OCI-LY3 (cell line): Measurements from ENCODE around the gene SLC4A7.

Source experiments
- H2AFZ ChIP-seq: fragments of 200-600, 300-600 bp; shearing (Covaris generic); 2 replicates; pipeline ENCODE4 v1.6.0; 2014; ENCODE audit warnings: antibody characterized with exemption, low read depth, low read length
- H3K27ac ChIP-seq: fragments of 200-600, 300-600 bp; sonication (generic); 2 replicates; pipeline ENCODE4 v1.5.1; 2014; ENCODE audit warnings: mild to moderate bottlenecking, low read length, moderate library complexity, mixed read lengths
- H3K27me3 ChIP-seq: fragments of 200-600, 300-600 bp; sonication (generic); 2 replicates; pipeline ENCODE4 v1.6.1; 2014; ENCODE audit warnings: low read depth, low read length, mixed read lengths
- H3K36me3 ChIP-seq: fragments of 200-600, 300-600 bp; sonication (generic); replicated peaks from 2 replicates; pipeline ENCODE3; 2014; ENCODE audit warnings: low read depth, low read length, mixed read lengths
- H3K4me1 ChIP-seq: fragments of 300-600, 200-600 bp; sonication (generic); 2 replicates; pipeline ENCODE4 v1.6.1; 2014; ENCODE audit warnings: low read length, mixed read lengths
- H3K4me2 ChIP-seq: fragments of 200-600, 300-600 bp; sonication (generic); 2 replicates; pipeline ENCODE4 v1.6.1; 2014; ENCODE audit warnings: low read length, mixed read lengths
- H3K4me3 ChIP-seq: fragments of 300-600, 200-600 bp; sonication (generic); 2 replicates; pipeline ENCODE4 v1.5.1; 2014; ENCODE audit warnings: antibody characterized with exemption, mild to moderate bottlenecking, low read length, moderate library complexity
- H3K79me2 ChIP-seq: fragments of 300-600, 200-600 bp; shearing (Covaris generic); 2 replicates; pipeline ENCODE4 v1.6.1; 2014; ENCODE audit warnings: mild to moderate bottlenecking, low read length, mixed read lengths
- H3K9ac ChIP-seq: fragments of 300-600, 200-600 bp; shearing (Covaris generic); 2 replicates; pipeline ENCODE4 v1.6.0; 2014; ENCODE audit warnings: mild to moderate bottlenecking, low read length, moderate library complexity
- H3K9me3 ChIP-seq: fragments of 200-600, 300-600 bp; shearing (Covaris generic); 2 replicates; pipeline ENCODE4 v1.6.1; 2014; ENCODE audit warnings: low read length, mixed read lengths; ENCODE audit not compliant: insufficient read depth
- H4K20me1 ChIP-seq: fragments of 200-600, 300-600 bp; sonication (generic); 2 replicates; pipeline ENCODE4 v1.6.1; 2016; ENCODE audit warnings: low read length, mixed read lengths; ENCODE audit not compliant: insufficient read depth
- EZH2phosphoT487 ChIP-seq: fragments of 200-600 bp; shearing (Covaris generic); IDR thresholded peaks from 2 replicates; pipeline ENCODE4 v1.6.1; 2018; ENCODE audit warnings: antibody characterized with exemption, mixed run types, low read depth
- TF ChIP-seq, protein P1 (sequence below): fragments of 200-600, 300-600 bp; sonication (generic); IDR thresholded peaks from 2 replicates; pipeline ENCODE4 v1.5.1; 2014; ENCODE audit warnings: antibody characterized with exemption, low read length, low read depth

The SLC4A7 gene

GRCh38 chr3:27464646-27465045, 19.5 kb downstream of the SLC4A7 start:
- Histone ChIP-seq H3K4me3 (no peak overlapping the region), H4K20me1 (peaks cover 57% of the 10 kb centered on the region), H2AFZ (no peak overlapping the region), H3K9me3 (no peaks in the 10 kb centered on the region), H3K79me2 (peaks cover 99% of the 10 kb centered on the region), H3K36me3 (peaks cover 7% of the 10 kb centered on the region), H3K4me1 (peaks cover 8% of the 10 kb centered on the region), H3K27me3 (no peaks in the 10 kb centered on the region), H3K27ac (no peak overlapping the region), H3K9ac (no peak overlapping the region), H3K4me2 (no peak overlapping the region)
- TF ChIP-seq, protein P1, sequence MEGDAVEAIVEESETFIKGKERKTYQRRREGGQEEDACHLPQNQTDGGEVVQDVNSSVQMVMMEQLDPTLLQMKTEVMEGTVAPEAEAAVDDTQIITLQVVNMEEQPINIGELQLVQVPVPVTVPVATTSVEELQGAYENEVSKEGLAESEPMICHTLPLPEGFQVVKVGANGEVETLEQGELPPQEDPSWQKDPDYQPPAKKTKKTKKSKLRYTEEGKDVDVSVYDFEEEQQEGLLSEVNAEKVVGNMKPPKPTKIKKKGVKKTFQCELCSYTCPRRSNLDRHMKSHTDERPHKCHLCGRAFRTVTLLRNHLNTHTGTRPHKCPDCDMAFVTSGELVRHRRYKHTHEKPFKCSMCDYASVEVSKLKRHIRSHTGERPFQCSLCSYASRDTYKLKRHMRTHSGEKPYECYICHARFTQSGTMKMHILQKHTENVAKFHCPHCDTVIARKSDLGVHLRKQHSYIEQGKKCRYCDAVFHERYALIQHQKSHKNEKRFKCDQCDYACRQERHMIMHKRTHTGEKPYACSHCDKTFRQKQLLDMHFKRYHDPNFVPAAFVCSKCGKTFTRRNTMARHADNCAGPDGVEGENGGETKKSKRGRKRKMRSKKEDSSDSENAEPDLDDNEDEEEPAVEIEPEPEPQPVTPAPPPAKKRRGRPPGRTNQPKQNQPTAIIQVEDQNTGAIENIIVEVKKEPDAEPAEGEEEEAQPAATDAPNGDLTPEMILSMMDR: no peak

DNA sequence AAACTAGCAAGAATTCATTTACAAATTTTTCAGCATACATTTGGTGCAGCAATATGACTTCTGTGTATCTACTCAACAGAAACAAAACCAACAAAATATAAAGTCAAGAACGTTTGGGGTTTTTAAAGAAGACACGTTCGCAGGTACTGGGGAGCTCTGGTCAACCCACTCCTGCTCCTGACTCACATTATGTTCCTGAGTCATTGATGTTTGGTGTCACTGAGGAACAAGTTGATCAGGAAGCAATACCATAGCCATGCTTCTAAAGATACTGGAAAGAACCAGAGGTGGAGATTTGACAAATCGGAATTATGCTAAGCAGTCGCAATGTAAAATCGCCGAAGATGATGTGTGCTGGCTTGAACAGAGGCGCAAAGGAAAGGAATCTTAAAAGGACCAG, 22.0 kb downstream of the SLC4A7 start:
- Histone ChIP-seq H3K36me3 (peaks cover 10% of the 10 kb centered on the region), H3K4me2 (no peak overlapping the region), H4K20me1 (peaks cover 68% of the 10 kb centered on the region), H3K9me3 (no peaks in the 10 kb centered on the region), H3K9ac (no peak overlapping the region), H3K4me1 (peaks cover 2% of the 10 kb centered on the region), H3K27me3 (no peaks in the 10 kb centered on the region), H3K4me3 (no peak overlapping the region), H3K27ac (no peak overlapping the region), H2AFZ (no peak overlapping the region), H3K79me2 (peaks cover 99% of the 10 kb centered on the region)
- TF ChIP-seq, protein P1: no peak
- no peak for TF ChIP-seq EZH2phosphoT487

GRCh38 chr3:27458929-27459328, 25.3 kb downstream of the SLC4A7 start:
- peaks cover 99% of the 10 kb centered on the region for H3K79me2 ChIP-seq
- peaks cover 24% of the 10 kb centered on the region for H3K36me3 ChIP-seq
- no peak overlapping the region for H3K27ac ChIP-seq
- H2AFZ ChIP-seq: no peak overlapping the region
- H4K20me1 ChIP-seq: peaks cover 61% of the 10 kb centered on the region
- H3K27me3 ChIP-seq: no peaks in the 10 kb centered on the region
- no peak overlapping the region for H3K4me2 ChIP-seq
- no peaks in the 10 kb centered on the region for H3K9me3 ChIP-seq
- TF ChIP-seq, protein P1: no peak
- no peak for TF ChIP-seq EZH2phosphoT487
- H3K4me3 ChIP-seq: no peak overlapping the region
- 0 out of 2 replicates have a peak, but pooled peaks cover 4% of the 10 kb centered on the region for H3K4me1 ChIP-seq
- H3K9ac ChIP-seq: no peak overlapping the region

GRCh38 chr3:27456554-27456953, 27.6 kb downstream of the SLC4A7 start:
- Histone ChIP-seq H4K20me1 (peaks cover 43% of the 10 kb centered on the region), H3K79me2 (peaks cover 99% of the 10 kb centered on the region), H3K4me3 (no peak overlapping the region), H3K9me3 (no peaks in the 10 kb centered on the region), H3K27ac (no peak overlapping the region), H3K36me3 (peaks cover 21% of the 10 kb centered on the region), H3K4me2 (no peak overlapping the region), H3K27me3 (no peaks in the 10 kb centered on the region), H2AFZ (no peak overlapping the region), H3K4me1 (peaks cover 19% of the 10 kb centered on the region), H3K9ac (no peak overlapping the region)
- TF ChIP-seq EZH2phosphoT487: no peak
- TF ChIP-seq, protein P1: no peak
